Central memory CD8-positive, alpha-beta T cell (primary cell): ENCODE data around the gene ALDH1A2.

Source experiments
- ATAC-seq: fragments of 150-1000 bp; cut with Tn5 transposase; replicated peaks from 2 replicates; pipeline ENCODE4 v1.10.0; 2022; ENCODE audit warnings: mild to moderate bottlenecking, moderate FRiP score, moderate number of reproducible peaks; ENCODE audit not compliant: poor library complexity, severe bottlenecking; ENCODE audit errors: extremely low read depth
- DNase-seq, 2 donors: peaks; one replicate each; pipeline ENCODE4 v3.0.0; 2021; ENCODE audit warnings: low spot score in 2 of 2
- H3K27ac Mint-ChIP-seq: one replicate; pipeline ENCODE4 v1.8.0; 2022; ENCODE audit warnings: low read depth, mild to moderate bottlenecking, moderate library complexity, mixed read lengths
- H3K27me3 Mint-ChIP-seq: one replicate; pipeline ENCODE4 v1.8.0; 2022; ENCODE audit warnings: mixed read lengths
- H3K36me3 Mint-ChIP-seq: one replicate; pipeline ENCODE4 v1.8.0; 2022; ENCODE audit warnings: mild to moderate bottlenecking, moderate library complexity, mixed read lengths; ENCODE audit not compliant: insufficient read depth
- H3K4me1 Mint-ChIP-seq: one replicate; pipeline ENCODE4 v1.8.0; 2022; ENCODE audit warnings: mixed read lengths
- H3K4me3 Mint-ChIP-seq: one replicate; pipeline ENCODE4 v1.8.0; 2022; ENCODE audit warnings: mild to moderate bottlenecking, moderate library complexity, mixed read lengths
- H3K9me3 Mint-ChIP-seq: one replicate; pipeline ENCODE4 v1.8.0; 2022; ENCODE audit warnings: mixed read lengths

Gene ALDH1A2

DNA sequence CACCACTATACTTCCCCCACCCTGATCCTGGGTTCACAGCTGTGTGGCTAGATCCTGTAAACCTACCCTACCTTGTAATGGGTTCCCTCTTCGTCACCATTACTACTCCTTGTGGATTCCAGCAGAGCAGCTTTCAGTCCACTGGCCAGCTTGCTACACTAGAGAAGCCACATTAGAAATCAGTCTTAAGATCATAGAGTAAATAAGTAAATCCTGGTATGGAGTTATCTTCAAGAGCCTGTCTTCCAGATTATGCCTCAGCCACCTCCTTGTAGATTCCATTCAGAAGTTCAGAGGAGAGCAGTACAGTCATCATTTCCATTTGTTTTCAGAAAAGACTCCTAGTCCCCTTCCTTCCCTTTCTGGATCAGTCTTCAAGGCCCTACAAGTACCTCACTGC, 123.7 kb downstream of the ALDH1A2 start:
- ATAC-seq (no peak), DNase-seq (no peak)
- no peaks in the 10 kb centered on the region for H3K36me3 Mint-ChIP-seq
- no peaks in the 10 kb centered on the region for H3K4me1 Mint-ChIP-seq
- no peaks in the 10 kb centered on the region for H3K9me3 Mint-ChIP-seq
- no peak overlapping the region for H3K27ac Mint-ChIP-seq
- peaks cover 71% of the 10 kb centered on the region for H3K27me3 Mint-ChIP-seq
- no peak overlapping the region for H3K4me3 Mint-ChIP-seq

DNA sequence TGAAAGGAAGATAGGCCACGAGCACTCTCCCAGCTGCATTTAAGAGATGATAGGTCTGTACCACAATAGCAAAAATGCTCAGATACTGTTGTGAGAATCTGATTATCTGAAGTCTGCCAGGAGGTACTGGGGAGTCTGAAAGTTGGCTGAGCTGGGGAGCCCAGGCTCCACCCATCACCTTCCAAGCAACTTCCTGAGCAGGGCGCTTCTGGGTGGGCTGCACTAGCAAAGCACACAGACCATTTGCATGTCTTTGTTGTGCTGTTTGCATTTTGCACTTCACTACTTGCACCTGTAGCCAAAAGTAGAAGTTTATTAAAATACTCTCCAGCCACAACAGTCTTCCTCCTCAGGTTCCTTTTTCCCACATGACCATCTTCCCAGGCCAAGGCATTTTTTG, 133.2 kb downstream of the ALDH1A2 start:
- no peak overlapping the region for H3K27ac Mint-ChIP-seq
- ATAC-seq (no peak), DNase-seq (no peak)
- H3K36me3 Mint-ChIP-seq, result no peaks in the 10 kb centered on the region
- H3K9me3 Mint-ChIP-seq, result no peaks in the 10 kb centered on the region
- H3K27me3 Mint-ChIP-seq, result peaks cover 69% of the 10 kb centered on the region
- H3K4me3 Mint-ChIP-seq, result no peak overlapping the region
- no peaks in the 10 kb centered on the region for H3K4me1 Mint-ChIP-seq

DNA sequence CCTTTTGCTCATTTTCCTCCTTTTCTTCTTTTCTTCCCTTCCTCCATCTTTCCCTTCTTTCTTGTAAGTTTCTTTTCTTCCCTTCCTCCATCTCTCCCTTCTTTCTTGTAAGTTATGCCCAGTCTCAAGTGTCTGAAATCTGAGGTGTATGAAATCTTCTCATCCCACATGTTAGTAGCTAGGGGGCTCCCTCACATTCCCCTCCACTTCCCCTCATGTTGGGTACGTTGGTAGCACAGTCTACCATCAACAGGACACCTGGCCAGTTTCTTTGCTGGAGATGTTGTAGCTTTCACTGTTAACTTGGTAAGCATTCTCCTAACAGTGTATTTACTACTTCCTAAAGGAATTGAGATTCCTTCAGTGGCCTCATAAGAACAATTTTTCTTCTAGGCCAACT, 133.9 kb downstream of the ALDH1A2 start:
- Mint-ChIP-seq H3K4me1 (no peaks in the 10 kb centered on the region), H3K27ac (no peak overlapping the region), H3K9me3 (no peaks in the 10 kb centered on the region), H3K4me3 (no peak overlapping the region), H3K36me3 (no peaks in the 10 kb centered on the region), H3K27me3 (peaks cover 61% of the 10 kb centered on the region)
- no peak for ATAC-seq
- DNase-seq, result no peak

DNA sequence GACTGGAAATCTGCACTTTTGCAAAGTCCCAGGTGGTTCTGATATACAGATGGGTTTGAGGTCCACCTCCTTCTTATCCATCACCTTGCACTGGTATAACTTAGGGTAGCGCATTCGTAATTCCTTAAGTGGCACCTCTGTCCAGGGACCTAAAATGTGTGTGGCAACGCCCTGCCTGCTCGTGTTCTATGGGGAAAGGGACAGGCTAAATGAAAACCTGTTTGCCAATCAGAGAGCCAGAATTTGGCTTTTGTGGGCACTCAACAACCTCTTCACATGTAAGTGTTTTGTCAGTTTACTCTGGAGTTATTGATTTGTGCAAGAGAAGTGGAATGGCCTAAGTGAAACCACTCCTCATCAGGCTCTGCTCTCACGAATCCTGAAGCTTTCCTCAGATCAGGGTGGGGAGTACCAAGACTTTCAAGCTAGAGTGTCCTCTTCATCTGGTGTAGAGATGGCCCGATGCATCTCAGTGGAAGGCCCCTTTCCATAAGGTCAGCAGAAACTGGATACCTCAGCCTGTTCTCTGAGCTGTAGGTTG, 138.3 kb downstream of the ALDH1A2 start:
- Mint-ChIP-seq H3K27me3 (peaks cover 37% of the 10 kb centered on the region), H3K4me1 (no peaks in the 10 kb centered on the region), H3K9me3 (no peaks in the 10 kb centered on the region), H3K27ac (no peak overlapping the region), H3K4me3 (no peak overlapping the region), H3K36me3 (no peaks in the 10 kb centered on the region)
- no peak for ATAC-seq
- DNase-seq, result no peak

DNA sequence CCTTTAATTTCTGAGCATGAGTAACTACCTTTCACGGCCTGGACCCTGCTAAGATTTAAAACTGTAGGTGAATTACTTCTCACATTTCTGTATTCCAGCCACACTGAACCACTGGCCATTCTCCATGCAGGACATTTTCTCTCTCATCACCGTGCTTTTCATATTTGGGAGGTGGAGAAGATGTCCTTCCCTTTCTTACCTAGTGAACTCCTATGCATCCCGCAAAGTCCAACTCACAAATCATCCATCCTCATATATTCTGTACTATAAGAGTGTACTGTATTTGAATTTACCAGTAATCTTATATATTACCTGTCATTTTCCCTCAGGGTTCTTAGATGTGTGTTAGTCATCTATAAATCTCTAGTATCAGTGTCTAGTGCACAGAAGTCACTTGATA, 139.9 kb downstream of the ALDH1A2 start:
- Mint-ChIP-seq H3K4me1 (no peaks in the 10 kb centered on the region), H3K4me3 (no peak overlapping the region), H3K27me3 (peaks cover 35% of the 10 kb centered on the region), H3K27ac (no peak overlapping the region), H3K9me3 (no peaks in the 10 kb centered on the region), H3K36me3 (no peaks in the 10 kb centered on the region)
- no peak for ATAC-seq
- DNase-seq, result no peak

DNA sequence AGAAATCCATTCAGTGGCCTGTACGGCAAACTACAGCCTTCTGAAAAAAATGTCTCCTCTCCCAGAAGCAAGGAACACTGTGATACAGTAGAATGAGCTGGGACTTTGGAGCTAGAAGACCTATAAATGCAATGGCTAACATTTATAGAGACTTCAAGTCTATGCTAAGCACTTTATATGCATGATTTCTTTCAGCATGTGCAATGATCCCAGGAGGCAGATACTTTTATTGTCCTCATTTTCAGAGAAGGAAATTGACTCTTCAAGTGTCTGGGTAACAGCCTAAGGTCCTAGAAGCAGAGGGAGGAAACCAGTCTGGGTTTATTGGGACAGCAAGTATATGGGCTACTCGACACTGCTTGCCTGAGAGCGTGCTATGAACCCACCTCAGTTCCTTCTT, 140.9 kb downstream of the ALDH1A2 start:
- H3K27ac Mint-ChIP-seq, result no peak overlapping the region
- H3K27me3 Mint-ChIP-seq, result peaks cover 39% of the 10 kb centered on the region
- H3K36me3 Mint-ChIP-seq, result no peaks in the 10 kb centered on the region
- H3K9me3 Mint-ChIP-seq, result no peaks in the 10 kb centered on the region
- no peak for DNase-seq
- no peak for ATAC-seq
- H3K4me1 Mint-ChIP-seq, result no peaks in the 10 kb centered on the region
- no peak overlapping the region for H3K4me3 Mint-ChIP-seq

DNA sequence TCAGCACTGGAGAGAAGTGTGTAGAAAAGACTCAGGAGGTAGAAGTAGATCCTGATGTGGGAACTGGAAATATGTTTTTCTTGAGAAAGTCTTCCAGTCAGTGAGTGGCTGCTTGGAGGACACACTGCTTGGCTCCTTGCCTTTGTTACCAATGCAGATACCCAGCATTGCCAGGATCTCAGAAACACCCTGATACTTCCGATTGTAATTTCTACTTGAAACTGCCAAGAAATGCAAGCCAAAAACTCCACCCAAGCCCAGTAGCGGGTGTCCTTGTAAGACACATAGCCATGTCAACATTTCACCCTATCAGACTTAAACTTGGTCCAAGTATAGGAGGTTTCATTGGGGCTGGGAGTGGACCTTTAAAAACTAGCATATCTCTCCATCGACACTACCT, 141.8 kb downstream of the ALDH1A2 start:
- H3K27ac Mint-ChIP-seq, result no peak overlapping the region
- no peak for ATAC-seq
- DNase-seq, result no peak
- H3K4me1 Mint-ChIP-seq, result no peaks in the 10 kb centered on the region
- H3K4me3 Mint-ChIP-seq, result no peak overlapping the region
- H3K36me3 Mint-ChIP-seq, result no peaks in the 10 kb centered on the region
- no peaks in the 10 kb centered on the region for H3K9me3 Mint-ChIP-seq
- H3K27me3 Mint-ChIP-seq, result peaks cover 39% of the 10 kb centered on the region

DNA sequence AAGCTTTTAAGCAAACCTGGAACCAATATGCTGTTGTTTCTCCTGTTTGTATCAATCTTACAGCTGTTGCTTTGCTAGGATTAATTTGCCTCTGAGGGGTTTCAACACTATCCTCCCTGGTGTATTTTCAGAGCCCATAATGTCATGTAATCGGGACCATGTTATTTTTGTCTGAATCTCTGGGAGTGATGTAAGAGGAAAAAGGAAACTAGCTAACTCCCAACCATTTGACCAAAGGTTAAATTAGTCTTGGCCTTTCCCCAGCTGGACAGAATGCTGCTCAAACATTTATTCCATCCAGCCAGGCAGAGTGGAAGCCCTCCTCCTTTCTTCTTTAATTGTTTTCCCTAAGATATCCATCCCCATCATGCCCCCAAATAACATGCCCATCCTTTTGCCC, 142.2 kb downstream of the ALDH1A2 start:
- no peak overlapping the region for H3K4me3 Mint-ChIP-seq
- peaks cover 39% of the 10 kb centered on the region for H3K27me3 Mint-ChIP-seq
- no peaks in the 10 kb centered on the region for H3K4me1 Mint-ChIP-seq
- no peaks in the 10 kb centered on the region for H3K36me3 Mint-ChIP-seq
- H3K27ac Mint-ChIP-seq, result no peak overlapping the region
- DNase-seq (no peak), ATAC-seq (no peak)
- no peaks in the 10 kb centered on the region for H3K9me3 Mint-ChIP-seq

DNA sequence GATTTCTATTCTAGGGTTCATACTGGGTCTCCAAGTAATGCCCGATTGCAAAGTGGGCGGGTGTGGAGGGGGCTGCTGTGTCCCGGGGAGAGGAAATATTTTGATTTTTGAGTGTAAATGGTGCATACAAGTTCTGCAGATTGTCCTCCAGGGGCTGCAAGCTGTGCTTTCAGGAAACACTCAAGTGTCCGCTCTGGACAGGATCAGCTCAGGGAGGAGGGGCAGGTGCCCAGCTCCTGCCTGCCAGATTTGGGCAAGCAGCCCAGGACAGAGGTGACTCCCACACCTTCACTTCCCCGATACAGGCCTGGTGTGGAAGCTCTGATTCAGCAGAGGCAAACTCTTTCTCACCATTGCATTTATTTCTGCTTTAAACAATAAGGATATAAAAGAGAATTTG, 142.7 kb downstream of the ALDH1A2 start:
- Mint-ChIP-seq H3K36me3 (no peaks in the 10 kb centered on the region), H3K9me3 (no peaks in the 10 kb centered on the region), H3K27ac (no peak overlapping the region), H3K4me3 (no peak overlapping the region), H3K27me3 (peaks cover 43% of the 10 kb centered on the region), H3K4me1 (no peaks in the 10 kb centered on the region)
- no peak for ATAC-seq
- no peak for DNase-seq

DNA sequence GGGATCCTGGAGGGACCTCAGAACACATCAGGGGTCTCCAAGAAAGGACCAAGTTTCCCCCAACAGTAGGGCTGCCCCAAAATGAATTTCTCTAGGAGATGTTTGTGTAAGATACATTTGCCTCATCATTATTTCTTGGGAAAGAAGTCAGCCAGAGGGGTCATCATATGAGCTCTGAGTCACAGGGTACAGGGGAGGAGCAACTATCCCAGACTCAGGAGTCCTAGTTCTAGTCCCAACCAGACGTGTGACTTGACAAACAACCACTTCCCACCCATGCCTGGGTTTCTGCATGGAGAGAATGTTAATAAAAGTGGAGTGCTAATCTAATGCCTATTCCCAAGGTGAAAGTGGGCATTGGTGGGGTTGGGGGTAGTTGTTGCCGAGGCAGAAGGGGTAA, 144.1 kb downstream of the ALDH1A2 start:
- Mint-ChIP-seq H3K4me1 (no peaks in the 10 kb centered on the region), H3K4me3 (no peak overlapping the region), H3K36me3 (no peaks in the 10 kb centered on the region), H3K9me3 (no peaks in the 10 kb centered on the region), H3K27ac (no peak overlapping the region), H3K27me3 (peaks cover 43% of the 10 kb centered on the region)
- no peak for ATAC-seq
- DNase-seq, result no peak

DNA sequence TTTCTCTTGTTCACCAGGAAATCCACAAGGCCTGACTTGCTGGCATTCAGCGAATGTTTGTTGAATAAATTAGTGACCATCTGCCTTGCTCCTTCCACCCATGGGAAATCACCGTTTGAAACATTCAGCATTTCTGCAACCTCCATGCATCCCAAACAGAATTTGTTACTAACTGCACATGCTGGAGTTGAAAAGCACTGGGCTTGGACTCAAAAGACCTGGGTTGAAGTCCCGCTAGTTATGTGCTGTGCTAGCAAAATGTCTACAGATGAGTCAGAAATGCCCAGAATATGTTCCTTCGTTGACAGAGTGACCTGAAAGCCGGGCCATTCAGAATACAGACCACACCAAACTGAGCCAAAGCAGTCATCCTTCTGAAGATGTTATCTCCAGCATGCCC, 144.6 kb downstream of the ALDH1A2 start:
- no peak overlapping the region for H3K4me3 Mint-ChIP-seq
- ATAC-seq (no peak), DNase-seq (no peak)
- no peaks in the 10 kb centered on the region for H3K4me1 Mint-ChIP-seq
- no peak overlapping the region for H3K27ac Mint-ChIP-seq
- H3K9me3 Mint-ChIP-seq, result no peaks in the 10 kb centered on the region
- no peaks in the 10 kb centered on the region for H3K36me3 Mint-ChIP-seq
- H3K27me3 Mint-ChIP-seq, result peaks cover 43% of the 10 kb centered on the region

DNA sequence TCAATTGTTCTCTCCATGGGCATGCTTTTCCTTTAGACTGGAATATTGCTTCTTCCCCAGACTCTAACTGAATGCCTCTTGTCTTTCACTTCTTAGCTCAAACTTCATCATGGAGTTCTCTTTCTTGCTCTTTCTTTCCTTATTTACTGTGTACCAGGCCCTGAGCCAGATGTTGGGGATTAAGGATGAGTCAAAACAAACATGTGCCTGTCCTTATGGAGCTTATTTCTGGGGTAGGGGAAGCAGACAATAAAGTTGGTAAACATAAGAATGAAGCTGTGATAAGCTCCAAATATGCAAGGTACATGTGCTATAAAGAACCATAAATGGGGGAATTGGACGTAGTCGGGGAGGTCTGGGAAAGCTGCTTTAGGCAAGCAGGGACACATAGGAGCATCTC, 145.8 kb downstream of the ALDH1A2 start:
- no peaks in the 10 kb centered on the region for H3K4me1 Mint-ChIP-seq
- no peak for ATAC-seq
- no peak for DNase-seq
- H3K9me3 Mint-ChIP-seq, result no peaks in the 10 kb centered on the region
- no peak overlapping the region for H3K27ac Mint-ChIP-seq
- no peak overlapping the region for H3K4me3 Mint-ChIP-seq
- H3K27me3 Mint-ChIP-seq, result peaks cover 43% of the 10 kb centered on the region
- H3K36me3 Mint-ChIP-seq, result no peaks in the 10 kb centered on the region

DNA sequence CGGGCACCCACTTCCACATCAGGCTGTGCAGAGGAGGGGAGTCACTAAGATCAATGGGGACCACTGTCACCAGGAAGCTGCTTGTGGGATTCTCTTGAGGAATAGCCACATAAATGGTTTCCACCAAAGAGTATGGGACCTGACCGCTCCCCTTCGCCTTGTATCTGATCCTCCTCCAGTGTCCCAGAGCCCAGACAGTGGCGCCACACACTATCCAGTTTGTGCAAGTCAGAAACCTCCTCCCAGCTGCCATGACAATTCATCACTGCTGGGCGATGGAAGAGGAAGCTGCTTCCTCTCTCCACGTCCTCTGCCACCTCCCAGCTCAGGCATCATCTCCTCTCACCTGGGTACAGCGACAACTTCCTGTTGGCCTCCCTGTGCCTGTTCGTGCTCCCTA, 147.5 kb downstream of the ALDH1A2 start:
- Mint-ChIP-seq H3K36me3 (no peaks in the 10 kb centered on the region), H3K9me3 (no peaks in the 10 kb centered on the region), H3K4me1 (no peaks in the 10 kb centered on the region), H3K4me3 (no peak overlapping the region), H3K27me3 (peaks cover 50% of the 10 kb centered on the region), H3K27ac (no peak overlapping the region)
- no peak for ATAC-seq
- DNase-seq, result no peak

DNA sequence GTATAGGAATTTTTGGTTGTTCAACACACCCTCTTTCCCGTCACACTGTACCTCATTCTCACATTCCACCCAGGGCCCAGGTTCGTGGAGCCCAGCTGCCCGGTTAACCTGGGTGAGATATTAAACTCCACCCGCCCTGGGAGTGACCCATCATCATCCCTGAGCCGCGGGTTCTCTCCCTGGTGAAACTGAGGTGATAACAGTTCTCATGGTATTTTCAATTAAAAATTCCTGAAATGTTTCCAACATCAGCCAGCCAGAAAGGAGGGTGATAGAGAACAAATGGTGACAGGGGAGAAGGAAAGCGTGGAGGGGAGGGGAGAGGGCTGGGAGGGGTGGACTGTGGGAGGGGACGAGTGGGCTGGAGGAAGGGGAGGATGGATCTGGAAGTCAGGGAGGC, 148.8 kb downstream of the ALDH1A2 start:
- Mint-ChIP-seq H3K4me3 (no peak overlapping the region), H3K27me3 (peaks cover 43% of the 10 kb centered on the region), H3K36me3 (no peaks in the 10 kb centered on the region), H3K9me3 (no peaks in the 10 kb centered on the region), H3K4me1 (no peaks in the 10 kb centered on the region), H3K27ac (no peak overlapping the region)
- DNase-seq, result no peak
- no peak for ATAC-seq
